HG02678 (cell line): ENCODE data around the gene NTHL1.
"Not testable (repeated sequence)": the region's sequence is repeated elsewhere in the genome, so short reads cannot be mapped to it uniquely, and the experiment has no call there.

Experiments used
- ATAC-seq: cut with Tn5 transposase; IDR thresholded peaks from one replicate; pipeline ENCODE4 v1.9.1; 2021; ENCODE audit warnings: mild to moderate bottlenecking, moderate library complexity; ENCODE audit not compliant: unreplicated experiment

Gene NTHL1

GRCh38 chr16:2042986-2043666 lies 4.5 kb downstream of the NTHL1 start:
- ATAC-seq: no peak

GRCh38 chr16:2042171-2042985 lies 5.3 kb downstream of the NTHL1 start:
- ATAC-seq: no peak

GRCh38 chr16:2040787-2041522 lies 6.7 kb downstream of the NTHL1 start:
- ATAC-seq: no peak

GRCh38 chr16:2040041-2040786 lies 7.4 kb downstream of the NTHL1 start:
- ATAC-seq: no peak

GRCh38 chr16:2039274-2040031 lies 8.2 kb downstream of the NTHL1 start:
- ATAC-seq: no peak

GRCh38 chr16:2038382-2039231 lies 9.0 kb downstream of the NTHL1 start:
- ATAC-seq: no peak

GRCh38 chr16:2037647-2038381 lies 9.8 kb downstream of the NTHL1 start:
- no peak for ATAC-seq

- no peak for ATAC-seq
Observed at GRCh38 chr16:2037115-2037514, 10.5 kb downstream of the NTHL1 start.

- no peak for ATAC-seq
Observed at GRCh38 chr16:2036200-2036966, 11.3 kb downstream of the NTHL1 start.

GRCh38 chr16:2035431-2036199 lies 12.0 kb downstream of the NTHL1 start:
- ATAC-seq: no peak

GRCh38 chr16:2034696-2035430 lies 12.8 kb downstream of the NTHL1 start:
- ATAC-seq: no peak

GRCh38 chr16:2033909-2034695 lies 13.5 kb downstream of the NTHL1 start:
- not testable (repeated sequence) for ATAC-seq

GRCh38 chr16:2033057-2033908 lies 14.4 kb downstream of the NTHL1 start:
- ATAC-seq: no peak

- no peak for ATAC-seq
Observed at GRCh38 chr16:2032285-2033056, 15.2 kb downstream of the NTHL1 start.
